Measurements from ENCODE around the gene CARD8.
"Not testable (repeated sequence)": the region's sequence is repeated elsewhere in the genome, so short reads cannot be mapped to it uniquely, and the experiment has no call there.

CARD8 gene

GRCh38 chr19:48292798-48293197 is 37.1 kb upstream of the CARD8 start:
- no peak overlapping the region for H3K4me3 ChIP-seq
- no peak for DNase-seq (ENCODE audit: low read depth, low spot score)
- TF ChIP-seq EZH2 (IDR thresholded peaks at IDR 0.05) (no peak), FOXP2 (optimal IDR thresholded peaks at IDR 0.05; ENCODE audit: control extremely low read depth, extremely low read length, insufficient read depth) (no peak), POLR2AphosphoS5 (IDR thresholded peaks at IDR 0.05; ENCODE audit: borderline replicate concordance, low read depth, low read length) (no peak)
- H3K36me3 ChIP-seq (ENCODE audit: insufficient read depth, low read length), result no peaks in the 10 kb centered on the region
- no peak overlapping the region for H3K9ac ChIP-seq (ENCODE audit: insufficient read length)
- H3K9me3 ChIP-seq (ENCODE audit: low read depth, low read length), result no peaks in the 10 kb centered on the region
- H3K27ac ChIP-seq, result no peak overlapping the region

GRCh38 chr19:48291489-48291815 is 35.7 kb upstream of the CARD8 start:
- H3K36me3 ChIP-seq (ENCODE audit: insufficient read depth, low read length); H3K9me3 ChIP-seq (ENCODE audit: low read depth, low read length); H3K27ac ChIP-seq; DNase-seq (ENCODE audit: low read depth, low spot score); H3K9ac ChIP-seq (ENCODE audit: insufficient read length): not testable (repeated sequence)
- peak overlapping the region; percentile 94 for H3K4me3 ChIP-seq

- Histone ChIP-seq H3K27ac (no peak overlapping the region), H3K9ac (ENCODE audit: insufficient read length) (peak overlapping the region; percentile 73), H3K36me3 (ENCODE audit: insufficient read depth, low read length) (peaks cover 4% of the 10 kb centered on the region), H3K9me3 (ENCODE audit: low read depth, low read length) (no peaks in the 10 kb centered on the region), H3K4me3 (peak overlapping the region; percentile 94)
- DNase-seq (ENCODE audit: low read depth, low spot score), result peak; percentile 12
- TF ChIP-seq FOXP2 (optimal IDR thresholded peaks at IDR 0.05; ENCODE audit: control extremely low read depth, extremely low read length, insufficient read depth) (no peak), POLR2AphosphoS5 (IDR thresholded peaks at IDR 0.05; ENCODE audit: borderline replicate concordance, low read depth, low read length) (no peak), EZH2 (IDR thresholded peaks at IDR 0.05) (no peak)
Observed at GRCh38 chr19:48290771-48291488, 35.2 kb upstream of the CARD8 start.

GRCh38 chr19:48290401-48290770 is 34.7 kb upstream of the CARD8 start:
- peak overlapping the region; percentile 94 for H3K4me3 ChIP-seq

GRCh38 chr19:48287748-48288147 is 32.0 kb upstream of the CARD8 start:
- Histone ChIP-seq H3K36me3 (ENCODE audit: insufficient read depth, low read length) (peaks cover 7% of the 10 kb centered on the region), H3K4me3 (no peak overlapping the region), H3K27ac (no peak overlapping the region), H3K9me3 (ENCODE audit: low read depth, low read length) (no peaks in the 10 kb centered on the region), H3K9ac (ENCODE audit: insufficient read length) (no peak overlapping the region)
- no peak for DNase-seq (ENCODE audit: low read depth, low spot score)
- TF ChIP-seq EZH2 (IDR thresholded peaks at IDR 0.05), result no peak

More at GRCh38 chr19:48290401-48290770, 34.7 kb upstream of the CARD8 start:
- no peak for TF ChIP-seq FOXP2 (optimal IDR thresholded peaks at IDR 0.05; ENCODE audit: control extremely low read depth, extremely low read length, insufficient read depth)
- no peak for TF ChIP-seq EZH2 (IDR thresholded peaks at IDR 0.05)
- no peak for DNase-seq (ENCODE audit: low read depth, low spot score)
- no peak overlapping the region for H3K9ac ChIP-seq (ENCODE audit: insufficient read length)
- no peaks in the 10 kb centered on the region for H3K9me3 ChIP-seq (ENCODE audit: low read depth, low read length)
- H3K36me3 ChIP-seq (ENCODE audit: insufficient read depth, low read length), result peaks cover 7% of the 10 kb centered on the region
- no peak overlapping the region for H3K27ac ChIP-seq

- Histone ChIP-seq H3K9me3 (ENCODE audit: low read depth, low read length) (no peaks in the 10 kb centered on the region), H3K9ac (ENCODE audit: insufficient read length) (no peak overlapping the region), H3K27ac (no peak overlapping the region), H3K36me3 (ENCODE audit: insufficient read depth, low read length) (peaks cover 7% of the 10 kb centered on the region), H3K4me3 (no peak overlapping the region)
- DNase-seq (ENCODE audit: low read depth, low spot score), result no peak
- TF ChIP-seq FOXP2 (optimal IDR thresholded peaks at IDR 0.05; ENCODE audit: control extremely low read depth, extremely low read length, insufficient read depth) (no peak), EZH2 (IDR thresholded peaks at IDR 0.05) (no peak), POLR2AphosphoS5 (IDR thresholded peaks at IDR 0.05; ENCODE audit: borderline replicate concordance, low read depth, low read length) (no peak)
Observed at GRCh38 chr19:48284896-48285295, 29.2 kb upstream of the CARD8 start.

- Histone ChIP-seq H3K4me3 (no peak overlapping the region), H3K9ac (ENCODE audit: insufficient read length) (no peak overlapping the region), H3K27ac (no peak overlapping the region), H3K36me3 (ENCODE audit: insufficient read depth, low read length) (peaks cover 7% of the 10 kb centered on the region), H3K9me3 (ENCODE audit: low read depth, low read length) (no peaks in the 10 kb centered on the region)
- TF ChIP-seq POLR2AphosphoS5 (IDR thresholded peaks at IDR 0.05; ENCODE audit: borderline replicate concordance, low read depth, low read length) (no peak), EZH2 (IDR thresholded peaks at IDR 0.05) (no peak), FOXP2 (optimal IDR thresholded peaks at IDR 0.05; ENCODE audit: control extremely low read depth, extremely low read length, insufficient read depth) (no peak)
- no peak for DNase-seq (ENCODE audit: low read depth, low spot score)
Observed at GRCh38 chr19:48283908-48284307, 28.2 kb upstream of the CARD8 start.

GRCh38 chr19:48279747-48280146 is 24.0 kb upstream of the CARD8 start:
- Histone ChIP-seq H3K4me3 (no peak overlapping the region), H3K9me3 (ENCODE audit: low read depth, low read length) (no peaks in the 10 kb centered on the region), H3K27ac (no peak overlapping the region), H3K36me3 (ENCODE audit: insufficient read depth, low read length) (no peaks in the 10 kb centered on the region), H3K9ac (ENCODE audit: insufficient read length) (no peak overlapping the region)
- TF ChIP-seq FOXP2 (optimal IDR thresholded peaks at IDR 0.05; ENCODE audit: control extremely low read depth, extremely low read length, insufficient read depth) (no peak), POLR2AphosphoS5 (IDR thresholded peaks at IDR 0.05; ENCODE audit: borderline replicate concordance, low read depth, low read length) (no peak), EZH2 (IDR thresholded peaks at IDR 0.05) (no peak)
- DNase-seq (ENCODE audit: low read depth, low spot score), result no peak

GRCh38 chr19:48274938-48275337 is 19.2 kb upstream of the CARD8 start:
- DNase-seq (ENCODE audit: low read depth, low spot score), result no peak
- Histone ChIP-seq H3K27ac (no peak overlapping the region), H3K9me3 (ENCODE audit: low read depth, low read length) (no peaks in the 10 kb centered on the region), H3K36me3 (ENCODE audit: insufficient read depth, low read length) (no peaks in the 10 kb centered on the region), H3K9ac (ENCODE audit: insufficient read length) (no peak overlapping the region), H3K4me3 (no peak overlapping the region)
- TF ChIP-seq POLR2AphosphoS5 (IDR thresholded peaks at IDR 0.05; ENCODE audit: borderline replicate concordance, low read depth, low read length) (no peak), FOXP2 (optimal IDR thresholded peaks at IDR 0.05; ENCODE audit: control extremely low read depth, extremely low read length, insufficient read depth) (no peak)
